Measurements from ENCODE around the gene CELF4. TPM values are rescaled to one million over a fixed set of nuclear protein-coding genes. Genes with fewer than 3 reads are reported as not detected.

Gene CELF4
- total and polyA plus RNA-seq, 10 of the 15 experiments (the other 5 are each of a cell fraction or from before 2014, with no cell fraction given) = 0.03 to 0.32 TPM; not detected in 8

DNA sequence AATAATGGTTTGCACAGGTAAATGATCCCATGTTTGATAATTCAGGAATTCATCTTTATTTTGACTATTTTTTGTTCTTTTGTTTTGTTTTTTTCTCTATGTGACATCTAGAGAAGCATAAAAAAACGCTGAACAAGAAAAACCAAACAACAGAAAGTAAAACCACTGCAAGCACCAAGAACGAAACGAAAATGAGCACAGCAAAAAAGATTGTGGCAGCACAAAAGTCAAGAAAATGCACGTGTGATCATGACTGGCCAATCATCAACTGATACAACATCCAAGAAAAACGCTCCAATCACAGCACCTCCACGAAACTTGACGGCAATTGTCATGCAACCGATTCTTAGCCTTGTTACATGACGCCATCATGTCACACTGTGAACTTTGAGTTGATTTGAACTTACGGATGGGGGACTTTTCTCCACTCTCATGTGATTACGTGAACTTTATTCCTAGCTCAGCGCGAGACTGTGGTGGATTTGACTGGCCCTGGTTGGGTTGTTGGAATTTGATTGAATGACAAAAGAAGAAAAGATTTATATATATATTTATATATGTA lies 318.7 kb downstream of the CELF4 start (continued):
- TF ChIP-seq, protein P1, sequence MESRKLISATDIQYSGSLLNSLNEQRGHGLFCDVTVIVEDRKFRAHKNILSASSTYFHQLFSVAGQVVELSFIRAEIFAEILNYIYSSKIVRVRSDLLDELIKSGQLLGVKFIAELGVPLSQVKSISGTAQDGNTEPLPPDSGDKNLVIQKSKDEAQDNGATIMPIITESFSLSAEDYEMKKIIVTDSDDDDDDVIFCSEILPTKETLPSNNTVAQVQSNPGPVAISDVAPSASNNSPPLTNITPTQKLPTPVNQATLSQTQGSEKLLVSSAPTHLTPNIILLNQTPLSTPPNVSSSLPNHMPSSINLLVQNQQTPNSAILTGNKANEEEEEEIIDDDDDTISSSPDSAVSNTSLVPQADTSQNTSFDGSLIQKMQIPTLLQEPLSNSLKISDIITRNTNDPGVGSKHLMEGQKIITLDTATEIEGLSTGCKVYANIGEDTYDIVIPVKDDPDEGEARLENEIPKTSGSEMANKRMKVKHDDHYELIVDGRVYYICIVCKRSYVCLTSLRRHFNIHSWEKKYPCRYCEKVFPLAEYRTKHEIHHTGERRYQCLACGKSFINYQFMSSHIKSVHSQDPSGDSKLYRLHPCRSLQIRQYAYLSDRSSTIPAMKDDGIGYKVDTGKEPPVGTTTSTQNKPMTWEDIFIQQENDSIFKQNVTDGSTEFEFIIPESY (IDR thresholded peaks at IDR 0.05) = no peak
- TF ChIP-seq STAT1 (conservative IDR thresholded peaks at IDR 0.05) (no peak), NFIC (IDR thresholded peaks at IDR 0.05; ENCODE audit: low read depth, low read length) (no peak), POLR2A (IDR thresholded peaks at IDR 0.05; ENCODE audit: low read depth, low read length) (no peak), ZNF217 (IDR thresholded peaks at IDR 0.05) (no peak), ZNF274 (IDR thresholded peaks at IDR 0.05; ENCODE audit: insufficient read depth, insufficient read length) (no peak)

DNA sequence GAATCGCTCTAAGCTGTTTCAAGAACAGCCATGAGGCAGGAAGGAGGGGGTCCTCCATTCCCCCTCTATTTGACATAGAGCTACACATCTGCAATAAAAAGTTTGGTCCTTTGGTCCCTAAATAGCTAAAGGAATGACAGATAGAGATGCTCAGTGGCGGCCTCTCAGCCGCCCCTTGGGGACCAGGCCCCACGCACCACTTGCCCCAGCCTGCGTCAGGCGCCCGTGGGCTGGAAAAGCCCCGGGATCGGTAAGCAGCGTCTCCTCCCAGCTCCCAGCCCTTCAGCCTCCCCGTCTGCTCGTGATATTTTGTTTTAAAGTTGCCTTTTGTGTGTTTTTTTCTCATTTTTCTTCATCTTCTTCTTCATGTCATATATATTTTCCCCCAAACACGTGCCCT lies 321.0 kb downstream of the CELF4 start:
- Histone ChIP-seq H3K9ac (ENCODE audit: control insufficient read depth, insufficient read depth, low read length) (no peak overlapping the region), H3K9me3 (replicated peaks; ENCODE audit: control insufficient read depth, insufficient read depth, low read length) (no peaks in the 10 kb centered on the region), H3K79me2 (ENCODE audit: control insufficient read depth, insufficient read depth, low read length) (no peaks in the 10 kb centered on the region), H3K36me3 (ENCODE audit: control insufficient read depth in 2 of 2, insufficient read depth in 2 of 2, low read length in 1 of 2) (no peaks in the 10 kb centered on the region), H3K4me2 (ENCODE audit: control insufficient read depth, insufficient read depth) (no peak overlapping the region), H4K20me1 (ENCODE audit: control insufficient read depth, insufficient read depth) (no peaks in the 10 kb centered on the region), H3K27me3 (replicated peaks in 1 of 2; ENCODE audit: control insufficient read depth in 2 of 2, insufficient read depth in 2 of 2, low read length in 1 of 2) (peaks cover 0 to 2% of the 10 kb centered on the region in 2 experiments; a peak in 3 of 4 replicates), H3K4me3 (no peak overlapping the region), H3K4me1 (ENCODE audit: control insufficient read depth, insufficient read depth, low read length) (no peaks in the 10 kb centered on the region), H2AFZ (ENCODE audit: control insufficient read depth, low read depth, low read length) (no peak overlapping the region), H3K27ac (ENCODE audit: control insufficient read depth, insufficient read depth) (no peak overlapping the region)
- no peak for DNase-seq (ENCODE audit: low read depth, low spot score)
- intact Hi-C loops (cut with micrococcal nuclease; ENCODE audit: unreplicated experiment) (no loop called here), in situ Hi-C loops (cut with MboI) (no loop called here)
- CTCF ChIA-PET = no interaction called here
- no peak for ATAC-seq
- RAD21 ChIA-PET (ENCODE audit: unreplicated experiment) = no interaction called here
- TF ChIP-seq NFYA (IDR thresholded peaks at IDR 0.05; ENCODE audit: borderline replicate concordance, low read depth, low read length) = no peak
- no peak for TF ChIP-seq CBFB (IDR thresholded peaks at IDR 0.05; ENCODE audit: low read depth)
- no peak for TF ChIP-seq ZNF274 (IDR thresholded peaks at IDR 0.05; ENCODE audit: insufficient read depth, insufficient read length)
- TF ChIP-seq, protein P2, sequence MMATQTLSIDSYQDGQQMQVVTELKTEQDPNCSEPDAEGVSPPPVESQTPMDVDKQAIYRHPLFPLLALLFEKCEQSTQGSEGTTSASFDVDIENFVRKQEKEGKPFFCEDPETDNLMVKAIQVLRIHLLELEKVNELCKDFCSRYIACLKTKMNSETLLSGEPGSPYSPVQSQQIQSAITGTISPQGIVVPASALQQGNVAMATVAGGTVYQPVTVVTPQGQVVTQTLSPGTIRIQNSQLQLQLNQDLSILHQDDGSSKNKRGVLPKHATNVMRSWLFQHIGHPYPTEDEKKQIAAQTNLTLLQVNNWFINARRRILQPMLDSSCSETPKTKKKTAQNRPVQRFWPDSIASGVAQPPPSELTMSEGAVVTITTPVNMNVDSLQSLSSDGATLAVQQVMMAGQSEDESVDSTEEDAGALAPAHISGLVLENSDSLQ (IDR thresholded peaks at IDR 0.05) = no peak
- 42% methylated on average over 13 of the region's 13 CpGs for WGBS (ENCODE audit: insufficient coverage, insufficient replicate concordance, low lambda C conversion rate, missing lambda C conversion rate)
- BruUV-seq (replicated peaks) = no TSS peak
- SMC1A ChIA-PET (ENCODE audit: uncharacterized antibody, unreplicated experiment) = no interaction called here
- no peak for FAIRE-seq
- POLR2A ChIA-PET = no interaction called here

Measured in GM12878 (cell line).